A673 (cell line): ENCODE results near the gene POLDIP2. TPM values are rescaled to one million over a fixed set of nuclear protein-coding genes. Genes with fewer than 3 reads are reported as not detected.

Source experiments
- BruUV-seq: library from RNA; stranded (reverse); fragments of 400-500 nt; replicated peaks from 2 replicates; lab custom pipeline; 2021; lab: Mats Ljungman, UMichigan
- CTCF ChIA-PET: fragments of 300-600 bp; sonication (Branson Sonifier 250); formaldehyde crosslinking; loops from one replicate; lab custom pipeline; 2022; ENCODE audit warnings: antibody characterized with exemption; lab: Charles Lee
- POLR2A ChIA-PET: fragments of 300-600 bp; sonication (Branson Sonifier 250); formaldehyde crosslinking; loops from one replicate; lab custom pipeline; 2022; ENCODE audit warnings: antibody characterized with exemption; ENCODE audit not compliant: low non-redundant PET; lab: Charles Lee
- DNase-seq: peaks from one replicate; pipeline ENCODE4 v3.0.0-alpha.2; 2015; ENCODE audit warnings: low spot score
- H3K27ac ChIP-seq: fragments of 200-600 bp; sonication (generic); 2 replicates; pipeline ENCODE4 v1.5.1; 2016; ENCODE audit warnings: mixed run types, low read depth, mild to moderate bottlenecking, mixed read lengths, antibody characterized with exemption, low read length; ENCODE audit not compliant: poor library complexity, severe bottlenecking
- H3K27me3 ChIP-seq: fragments of 200-600 bp; sonication (generic); replicated peaks from 2 replicates; pipeline ENCODE4 v1.6.1; 2017; ENCODE audit warnings: mixed run types, low read depth, mild to moderate bottlenecking, mixed read lengths, antibody characterized with exemption, low read length; ENCODE audit not compliant: insufficient read depth, poor library complexity
- H3K36me3 ChIP-seq: fragments of 200-600 bp; sonication (generic); 2 replicates; pipeline ENCODE4 v1.6.1; 2016; ENCODE audit warnings: mixed run types, mild to moderate bottlenecking, mixed read lengths, antibody characterized with exemption, low read length; ENCODE audit not compliant: insufficient read depth, poor library complexity, severe bottlenecking
- H3K4me1 ChIP-seq: fragments of 200-600 bp; sonication (generic); 2 replicates; pipeline ENCODE4 v1.6.1; 2017; ENCODE audit warnings: mixed run types, mild to moderate bottlenecking, mixed read lengths, antibody characterized with exemption, low read length; ENCODE audit not compliant: insufficient read depth, poor library complexity, severe bottlenecking
- H3K4me3 ChIP-seq: fragments of 200-600 bp; sonication (generic); 2 replicates; pipeline ENCODE4 v1.5.1; 2016; ENCODE audit warnings: low read depth, mixed run types, mild to moderate bottlenecking, mixed read lengths, low read length; ENCODE audit not compliant: poor library complexity, severe bottlenecking
- H3K9me3 ChIP-seq: fragments of 200-600 bp; sonication (generic); 2 replicates; pipeline ENCODE4 v1.6.1; 2016; ENCODE audit warnings: mixed run types, low read depth, mild to moderate bottlenecking, mixed read lengths, antibody characterized with exemption, low read length; ENCODE audit not compliant: poor library complexity, severe bottlenecking
- CTCF ChIP-seq: fragments of 300-800, 200-600 bp; sonication (generic); conservative IDR thresholded peaks from 2 replicates; pipeline ENCODE4 v1.5.1; 2017; ENCODE audit warnings: low read depth, mild to moderate bottlenecking, antibody characterized with exemption, low read length, moderate library complexity, mixed read lengths
- EZH2 ChIP-seq: fragments of 200-600 bp; sonication (generic); IDR thresholded peaks from 2 replicates; pipeline ENCODE4 v1.6.1; 2017; ENCODE audit warnings: borderline replicate concordance, low read depth, mild to moderate bottlenecking, mixed read lengths, antibody characterized with exemption, low read length; ENCODE audit not compliant: poor library complexity, severe bottlenecking
- intact Hi-C: fragments of 100-400 bp; cut with micrococcal nuclease; formaldehyde crosslinking; loops from one replicate; pipeline ENCODE4 v1.10.0; 2022; ENCODE audit not compliant: unreplicated experiment
- total RNA-seq: library from RNA; stranded (reverse); gene quantifications from 2 replicates; pipeline ENCODE4 v1.2.3, GENCODE V29; 2021

The POLDIP2 gene
- total RNA-seq, 1 experiment from 2014 or later, result 115 TPM

- TF ChIP-seq EZH2, result no peak
- no peak for TF ChIP-seq CTCF
- no peaks in the 10 kb centered on the region for H3K36me3 ChIP-seq
- H3K27ac ChIP-seq, result no peak overlapping the region
- no peaks in the 10 kb centered on the region for H3K9me3 ChIP-seq
- CTCF ChIA-PET, result interaction anchor here (1.0 kb wide), 1 partner anchor 13 kb away, joined by 4 read pairs; no protein-coding TSS in a partner anchor
- peaks cover 7% of the 10 kb centered on the region for H3K4me1 ChIP-seq
- POLR2A ChIA-PET, result no interaction called here
- intact Hi-C loops, result no loop called here
- H3K4me3 ChIP-seq, result no peak overlapping the region
- BruUV-seq, result no TSS peak
- DNase-seq, result no peak
- H3K27me3 ChIP-seq, result no peaks in the 10 kb centered on the region
Observed at GRCh38 chr17:28404007-28404406, 46.7 kb upstream of the POLDIP2 start.

GRCh38 chr17:28402844-28403243 is 45.5 kb upstream of the POLDIP2 start:
- peaks cover 4% of the 10 kb centered on the region for H3K4me1 ChIP-seq
- H3K27ac ChIP-seq, result no peak overlapping the region
- intact Hi-C loops, result no loop called here
- TF ChIP-seq EZH2 (no peak), CTCF (no peak)
- DNase-seq, result no peak
- no peak overlapping the region for H3K4me3 ChIP-seq
- BruUV-seq, result no TSS peak
- H3K27me3 ChIP-seq, result no peaks in the 10 kb centered on the region
- ChIA-PET POLR2A (no interaction called here), CTCF (no interaction called here)
- H3K9me3 ChIP-seq, result no peaks in the 10 kb centered on the region
- H3K36me3 ChIP-seq, result peaks cover 2% of the 10 kb centered on the region

GRCh38 chr17:28402224-28402630 is 44.9 kb upstream of the POLDIP2 start:
- intact Hi-C loops, result no loop called here
- no peak for DNase-seq
- ChIA-PET POLR2A (no interaction called here), CTCF (no interaction called here)
- Histone ChIP-seq H3K4me3 (no peak overlapping the region), H3K4me1 (no peaks in the 10 kb centered on the region), H3K9me3 (no peaks in the 10 kb centered on the region), H3K27me3 (no peaks in the 10 kb centered on the region), H3K27ac (no peak overlapping the region), H3K36me3 (peaks cover 3% of the 10 kb centered on the region)
- BruUV-seq, result no TSS peak
- TF ChIP-seq CTCF (no peak), EZH2 (no peak)
